ENCODE data around the gene FOXP1. TPM values are rescaled to one million over a fixed set of nuclear protein-coding genes. Genes with fewer than 3 reads are reported as not detected.

The FOXP1 gene
- total and polyA plus RNA-seq, 2 experiments from 2014 or later: 76.8 to 99.8 TPM

DNA sequence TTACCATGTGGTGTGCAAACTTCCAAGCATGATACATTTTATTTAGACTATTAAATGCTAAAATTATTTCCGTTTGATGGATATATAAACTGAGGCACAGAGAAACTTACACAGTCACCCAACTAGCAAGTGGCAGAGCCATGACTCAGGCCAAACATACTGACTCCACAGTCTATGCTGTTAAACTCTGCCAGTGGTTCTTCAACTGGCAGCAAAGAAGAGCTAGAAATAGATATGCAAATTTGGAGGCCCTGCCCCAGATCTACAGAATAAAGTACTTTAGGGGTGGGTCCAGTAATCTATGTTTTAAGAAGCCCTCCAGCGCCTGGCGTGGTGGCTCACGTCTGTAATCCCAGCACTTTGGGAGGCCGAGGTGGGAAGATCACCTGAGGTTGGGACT is 400.0 kb downstream of the FOXP1 start:
- DNase-seq (ENCODE audit: low spot score): no peak
- Histone ChIP-seq H4K20me1 (ENCODE audit: insufficient read depth, poor library complexity, severe bottlenecking) (no peaks in the 10 kb centered on the region), H3K27me3 (no peaks in the 10 kb centered on the region), H3K4me2 (no peak overlapping the region), H3K9me3 (ENCODE audit: low read depth) (no peaks in the 10 kb centered on the region), H3K4me3 (no peak overlapping the region), H3K79me2 (peaks cover 39% of the 10 kb centered on the region), H3K9me2 (replicated peaks; ENCODE audit: insufficient read depth) (no peaks in the 10 kb centered on the region), H3K4me1 (ENCODE audit: insufficient read depth) (no peaks in the 10 kb centered on the region), H2AFZ (no peak overlapping the region), H3K27ac (no peak overlapping the region), H3K36me3 (replicated peaks; ENCODE audit: insufficient read depth, low read depth) (no peaks in the 10 kb centered on the region)
- WGBS (ENCODE audit: low lambda C conversion rate, missing lambda C conversion rate): 96% methylated on average over 5 of the region's 5 CpGs
- TF ChIP-seq EZH2phosphoT487 (IDR thresholded peaks at IDR 0.05; ENCODE audit: low read depth, severe bottlenecking, unreplicated experiment) (no peak), EZH2 (IDR thresholded peaks at IDR 0.05; ENCODE audit: borderline replicate concordance) (no peak)
- TF ChIP-seq, protein P1, sequence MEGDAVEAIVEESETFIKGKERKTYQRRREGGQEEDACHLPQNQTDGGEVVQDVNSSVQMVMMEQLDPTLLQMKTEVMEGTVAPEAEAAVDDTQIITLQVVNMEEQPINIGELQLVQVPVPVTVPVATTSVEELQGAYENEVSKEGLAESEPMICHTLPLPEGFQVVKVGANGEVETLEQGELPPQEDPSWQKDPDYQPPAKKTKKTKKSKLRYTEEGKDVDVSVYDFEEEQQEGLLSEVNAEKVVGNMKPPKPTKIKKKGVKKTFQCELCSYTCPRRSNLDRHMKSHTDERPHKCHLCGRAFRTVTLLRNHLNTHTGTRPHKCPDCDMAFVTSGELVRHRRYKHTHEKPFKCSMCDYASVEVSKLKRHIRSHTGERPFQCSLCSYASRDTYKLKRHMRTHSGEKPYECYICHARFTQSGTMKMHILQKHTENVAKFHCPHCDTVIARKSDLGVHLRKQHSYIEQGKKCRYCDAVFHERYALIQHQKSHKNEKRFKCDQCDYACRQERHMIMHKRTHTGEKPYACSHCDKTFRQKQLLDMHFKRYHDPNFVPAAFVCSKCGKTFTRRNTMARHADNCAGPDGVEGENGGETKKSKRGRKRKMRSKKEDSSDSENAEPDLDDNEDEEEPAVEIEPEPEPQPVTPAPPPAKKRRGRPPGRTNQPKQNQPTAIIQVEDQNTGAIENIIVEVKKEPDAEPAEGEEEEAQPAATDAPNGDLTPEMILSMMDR (IDR thresholded peaks at IDR 0.05; ENCODE audit: poor library complexity): no peak

DNA sequence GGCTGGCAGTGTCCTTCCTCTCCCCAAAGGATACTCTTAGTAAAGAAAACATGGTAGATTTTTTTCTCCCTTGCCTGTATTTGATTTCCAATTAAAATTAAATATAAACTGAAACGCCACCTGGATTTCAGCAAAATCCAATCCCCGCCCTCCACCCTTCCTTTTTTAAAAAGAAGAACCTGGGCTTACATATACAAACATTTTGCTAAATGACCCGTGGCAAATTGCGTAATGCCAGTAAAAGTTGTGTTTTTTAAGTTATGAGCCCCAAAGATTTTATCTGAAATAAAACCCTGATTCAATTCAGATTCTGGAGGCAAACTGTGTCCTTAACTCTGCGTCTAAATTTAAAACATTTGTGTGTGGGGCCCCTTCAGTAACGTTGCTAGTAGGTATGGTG is 403.0 kb downstream of the FOXP1 start:
- DNase-seq (ENCODE audit: low spot score): no peak
- Histone ChIP-seq H2AFZ (no peak overlapping the region), H3K79me2 (peaks cover 35% of the 10 kb centered on the region), H3K4me3 (no peak overlapping the region), H4K20me1 (ENCODE audit: insufficient read depth, poor library complexity, severe bottlenecking) (no peaks in the 10 kb centered on the region), H3K27me3 (no peaks in the 10 kb centered on the region), H3K27ac (no peak overlapping the region), H3K9me3 (ENCODE audit: low read depth) (no peaks in the 10 kb centered on the region), H3K4me2 (no peak overlapping the region), H3K36me3 (replicated peaks; ENCODE audit: insufficient read depth, low read depth) (no peaks in the 10 kb centered on the region), H3K4me1 (ENCODE audit: insufficient read depth) (peaks cover 4% of the 10 kb centered on the region), H3K9me2 (replicated peaks; ENCODE audit: insufficient read depth) (no peaks in the 10 kb centered on the region)
- TF ChIP-seq, protein P1 (IDR thresholded peaks at IDR 0.05; ENCODE audit: poor library complexity): no peak
- no peak for TF ChIP-seq EZH2phosphoT487 (IDR thresholded peaks at IDR 0.05; ENCODE audit: low read depth, severe bottlenecking, unreplicated experiment)
- TF ChIP-seq EZH2 (IDR thresholded peaks at IDR 0.05; ENCODE audit: borderline replicate concordance): no peak
- 58% methylated on average over 6 of the region's 6 CpGs for WGBS (ENCODE audit: low lambda C conversion rate, missing lambda C conversion rate)

DNA sequence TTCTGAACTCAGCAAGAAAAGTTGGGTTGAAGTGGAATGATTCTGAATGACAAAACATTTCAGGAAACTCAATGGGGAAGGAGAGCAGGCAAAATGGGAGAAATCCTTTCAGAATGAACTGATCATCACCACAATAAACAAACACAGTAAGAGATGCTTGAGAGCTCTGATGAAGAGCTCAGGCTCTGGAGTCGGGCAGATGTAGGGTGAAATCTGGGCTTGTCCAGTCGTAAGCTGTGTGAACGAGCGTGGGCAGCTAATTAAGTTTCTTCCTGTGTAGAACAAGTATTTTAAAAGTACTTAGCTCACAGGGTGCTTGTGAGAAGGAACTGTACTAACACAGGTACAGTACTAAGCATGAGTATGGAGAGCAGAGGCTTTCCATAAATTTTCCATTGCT is 406.2 kb downstream of the FOXP1 start:
- H3K79me2 ChIP-seq: peaks cover 32% of the 10 kb centered on the region
- no peak overlapping the region for H2AFZ ChIP-seq
- no peaks in the 10 kb centered on the region for H3K36me3 ChIP-seq (replicated peaks; ENCODE audit: insufficient read depth, low read depth)
- no peaks in the 10 kb centered on the region for H3K9me2 ChIP-seq (replicated peaks; ENCODE audit: insufficient read depth)
- H3K4me3 ChIP-seq: no peak overlapping the region
- H4K20me1 ChIP-seq (ENCODE audit: insufficient read depth, poor library complexity, severe bottlenecking): no peaks in the 10 kb centered on the region
- TF ChIP-seq EZH2 (IDR thresholded peaks at IDR 0.05; ENCODE audit: borderline replicate concordance) (no peak), EZH2phosphoT487 (IDR thresholded peaks at IDR 0.05; ENCODE audit: low read depth, severe bottlenecking, unreplicated experiment) (no peak)
- TF ChIP-seq, protein P1 (IDR thresholded peaks at IDR 0.05; ENCODE audit: poor library complexity): no peak
- H3K27ac ChIP-seq: no peak overlapping the region
- DNase-seq (ENCODE audit: low spot score): no peak
- H3K4me1 ChIP-seq (ENCODE audit: insufficient read depth): peaks cover 24% of the 10 kb centered on the region
- H3K27me3 ChIP-seq: no peaks in the 10 kb centered on the region
- WGBS (ENCODE audit: low lambda C conversion rate, missing lambda C conversion rate): 87% methylated on average over 4 of the region's 4 CpGs
- no peak overlapping the region for H3K4me2 ChIP-seq
- no peaks in the 10 kb centered on the region for H3K9me3 ChIP-seq (ENCODE audit: low read depth)

DNA sequence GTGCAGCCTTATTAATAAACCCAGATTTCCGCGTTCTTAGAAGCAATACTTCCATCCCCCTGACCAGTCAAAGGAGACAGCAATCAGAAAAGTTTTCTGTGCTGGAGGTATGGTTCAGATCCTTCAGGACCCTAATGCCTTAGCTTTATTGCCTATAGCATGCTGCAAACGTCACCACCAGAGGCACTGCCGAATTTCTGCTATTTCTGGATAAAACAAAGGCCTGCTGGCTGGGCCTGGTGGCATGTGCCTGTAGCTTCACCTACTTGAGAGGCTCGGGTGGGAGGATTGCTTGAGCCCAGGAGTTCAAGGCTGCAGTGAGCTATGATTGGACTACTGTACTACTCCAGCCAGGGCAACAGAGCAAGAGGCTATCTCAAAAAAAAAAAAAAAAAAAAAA is 407.2 kb downstream of the FOXP1 start:
- Histone ChIP-seq H3K36me3 (replicated peaks; ENCODE audit: insufficient read depth, low read depth) (no peaks in the 10 kb centered on the region), H3K79me2 (peaks cover 36% of the 10 kb centered on the region), H3K9me3 (ENCODE audit: low read depth) (no peaks in the 10 kb centered on the region), H3K4me1 (ENCODE audit: insufficient read depth) (peaks cover 30% of the 10 kb centered on the region), H3K4me3 (no peak overlapping the region), H3K4me2 (peak overlapping the region; percentile 18), H3K27ac (peak overlapping the region; percentile 87), H3K9me2 (replicated peaks; ENCODE audit: insufficient read depth) (no peaks in the 10 kb centered on the region), H2AFZ (no peak overlapping the region), H3K27me3 (no peaks in the 10 kb centered on the region), H4K20me1 (ENCODE audit: insufficient read depth, poor library complexity, severe bottlenecking) (no peaks in the 10 kb centered on the region)
- DNase-seq (ENCODE audit: low spot score): no peak
- TF ChIP-seq EZH2 (IDR thresholded peaks at IDR 0.05; ENCODE audit: borderline replicate concordance) (no peak), EZH2phosphoT487 (IDR thresholded peaks at IDR 0.05; ENCODE audit: low read depth, severe bottlenecking, unreplicated experiment) (no peak)
- TF ChIP-seq, protein P1 (IDR thresholded peaks at IDR 0.05; ENCODE audit: poor library complexity): no peak
- 78% methylated on average over 5 of the region's 5 CpGs for WGBS (ENCODE audit: low lambda C conversion rate, missing lambda C conversion rate)
